Right lobe of liver (tissue), 6 donors: ENCODE measurements around the gene GAN. TPM values are rescaled to one million over a fixed set of nuclear protein-coding genes. Genes with fewer than 3 reads are reported as not detected.
A peak's percentile ranks its signal among the peaks of the same experiment; 100 is the strongest.

Source experiments
- ATAC-seq, 4 donors: fragments of 200-7000 bp; cut with Tn5 transposase; one replicate each; pipeline ENCODE4 v1.9.1; 2020; ENCODE audit warnings: mild to moderate bottlenecking in 4 of 4, moderate library complexity in 4 of 4
- DNase-seq, 3 donors: peaks; one replicate each; pipeline ENCODE4 v3.0.0-alpha.2; 2020
- H3K27ac ChIP-seq, 3 donors: fragments of 200-600 bp; one replicate each; pipeline ENCODE4 v1.8.0; 2022
- H3K27me3 ChIP-seq, 2 donors: fragments of 200-600 bp; one replicate each; pipeline ENCODE4 v1.8.0; 2022
- H3K36me3 ChIP-seq, 4 donors: fragments of 200-600 bp; sonication (generic) in 1 of 4; one replicate each; pipeline versions ENCODE4 v1.5.1 to v1.8.0; 2017 to 2022; ENCODE audit warnings: control low read depth in 1 of 4
- H3K4me1 ChIP-seq, 4 donors: fragments of 200-600 bp; sonication (generic) in 1 of 4; one replicate each; pipeline versions ENCODE4 v1.5.1 to v1.8.0; 2017 to 2022; ENCODE audit warnings: control low read depth in 1 of 4
- H3K4me3 ChIP-seq, 3 donors: fragments of 200-600 bp; one replicate each; pipeline ENCODE4 v1.8.0; 2022
- H3K9me3 ChIP-seq, 4 donors: fragments of 200-600 bp; sonication (generic) in 1 of 4; one replicate each; pipeline versions ENCODE4 v1.5.1 to v1.8.0; 2017 to 2022; ENCODE audit warnings: control low read depth in 1 of 4
- POLR2A ChIP-seq: fragments of 450-650 bp; IDR thresholded peaks from one replicate; pipeline ENCODE4 v1.6.1; 2017; ENCODE audit warnings: antibody characterized with exemption, mild to moderate bottlenecking
- WGBS: methylation state at CpG from one replicate; pipeline ENCODE4 v1.1.6; 2018; ENCODE audit warnings: low coverage, low lambda C conversion rate; ENCODE audit not compliant: insufficient coverage; ENCODE audit errors: missing lambda C conversion rate; 5-methylcytosine and 5-hydroxymethylcytosine counted together
- intact Hi-C, 2 donors: fragments of 100-400 bp; cut with DNase I; formaldehyde crosslinking; loops; one replicate each; pipeline versions ENCODE4 v1.11.2 to v1.14.1; 2022
- total RNA-seq, 6 experiments: library from RNA; depleted of rRNA in 2 of 6; stranded (reverse); fragments of >200 nt in 2 of 6; fragmentation: NEBNext Ultra II Directional in 3 of 6; extraction: Animal tissue kit (Norgen Biotek cat#: 25700) in 3 of 6; gene quantifications; one replicate each; pipeline versions ENCODE4 v1.1.0 to v1.2.4, GENCODE V29; 2016 to 2023
- TF ChIP-seq, protein P1 (sequence below), 4 donors: fragments of 200-600 bp in 3 of 4; fragments of 450-650 bp in 1 of 4; IDR thresholded peaks; one replicate each; pipeline versions ENCODE4 v1.5.1 to v1.8.0; 2016 to 2022; ENCODE audit warnings: antibody characterized with exemption in 4 of 4, mild to moderate bottlenecking in 2 of 4
- donor health status: DM: no; HTN: yes; CAD: no.
- donor health status: DM: no; HTN: no; CAD: no.
- donor health status: DM: no; HTN: no; CAD: no.
- donor health status: DM: no; HTN: yes; CAD: no.
- donor health status: DM: no; HTN: yes; CAD: no.

The GAN gene
- total RNA-seq, 6 experiments from 2014 or later, result 2.2 to 4.1 (median 3.4) TPM

DNA sequence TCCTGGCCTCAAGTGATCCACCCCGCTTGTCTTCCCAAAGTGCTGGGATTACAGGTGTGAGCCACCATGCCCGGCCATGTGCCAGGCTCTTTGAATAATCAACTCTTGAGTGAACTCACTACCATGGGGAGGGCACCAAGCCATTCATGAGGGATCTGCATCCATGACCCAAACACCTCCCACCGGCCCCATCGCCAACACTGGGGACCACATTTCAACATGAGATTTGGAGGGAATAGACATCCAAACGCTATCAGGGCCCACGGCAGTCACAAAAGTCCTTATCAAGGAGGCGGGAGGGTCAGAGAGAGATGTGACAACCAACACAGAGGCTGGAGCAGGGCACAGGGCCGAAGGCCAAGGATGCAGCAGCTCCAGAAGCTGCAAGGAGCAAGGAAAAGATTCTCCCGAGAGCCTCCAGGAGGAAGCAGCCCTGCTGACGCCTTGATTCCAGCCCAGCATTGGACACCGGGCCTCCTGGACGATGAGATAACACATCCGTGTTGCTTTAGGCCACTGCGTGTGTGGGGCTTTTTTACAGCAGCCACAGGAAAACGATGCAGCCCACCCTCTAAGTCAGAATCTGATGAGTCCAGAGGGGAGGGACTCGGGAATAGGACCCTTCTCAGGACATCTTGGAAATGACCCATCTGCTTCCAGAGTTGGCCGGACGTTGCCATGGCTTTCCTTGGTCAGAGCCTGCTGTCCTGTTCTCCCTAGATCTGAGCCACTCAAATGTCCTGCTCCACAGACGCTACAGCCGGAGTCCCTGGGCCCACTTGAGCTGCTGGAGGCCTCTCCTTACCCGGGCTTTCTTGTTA lies 82.5 kb downstream of the GAN start:
- Histone ChIP-seq H3K27ac (no peak overlapping the region), H3K36me3 (no peaks in the 10 kb centered on the region), H3K27me3 (no peaks in the 10 kb centered on the region), H3K4me1 (no peaks in the 10 kb centered on the region), H3K4me3 (no peak overlapping the region), H3K9me3 (no peaks in the 10 kb centered on the region)
- intact Hi-C loops, result no loop called here
- 72% methylated on average over 13 of the region's 21 CpGs for whole genome bisulfite sequencing
- ATAC-seq (peak; percentile 45 to 60 (median 56)), DNase-seq (peak in 2 of 3 donors; percentile 38 to 40)
- TF ChIP-seq POLR2A, result no peak
- TF ChIP-seq, protein P1, sequence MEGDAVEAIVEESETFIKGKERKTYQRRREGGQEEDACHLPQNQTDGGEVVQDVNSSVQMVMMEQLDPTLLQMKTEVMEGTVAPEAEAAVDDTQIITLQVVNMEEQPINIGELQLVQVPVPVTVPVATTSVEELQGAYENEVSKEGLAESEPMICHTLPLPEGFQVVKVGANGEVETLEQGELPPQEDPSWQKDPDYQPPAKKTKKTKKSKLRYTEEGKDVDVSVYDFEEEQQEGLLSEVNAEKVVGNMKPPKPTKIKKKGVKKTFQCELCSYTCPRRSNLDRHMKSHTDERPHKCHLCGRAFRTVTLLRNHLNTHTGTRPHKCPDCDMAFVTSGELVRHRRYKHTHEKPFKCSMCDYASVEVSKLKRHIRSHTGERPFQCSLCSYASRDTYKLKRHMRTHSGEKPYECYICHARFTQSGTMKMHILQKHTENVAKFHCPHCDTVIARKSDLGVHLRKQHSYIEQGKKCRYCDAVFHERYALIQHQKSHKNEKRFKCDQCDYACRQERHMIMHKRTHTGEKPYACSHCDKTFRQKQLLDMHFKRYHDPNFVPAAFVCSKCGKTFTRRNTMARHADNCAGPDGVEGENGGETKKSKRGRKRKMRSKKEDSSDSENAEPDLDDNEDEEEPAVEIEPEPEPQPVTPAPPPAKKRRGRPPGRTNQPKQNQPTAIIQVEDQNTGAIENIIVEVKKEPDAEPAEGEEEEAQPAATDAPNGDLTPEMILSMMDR (IDR thresholded peaks at IDR 0.05), result no peak

DNA sequence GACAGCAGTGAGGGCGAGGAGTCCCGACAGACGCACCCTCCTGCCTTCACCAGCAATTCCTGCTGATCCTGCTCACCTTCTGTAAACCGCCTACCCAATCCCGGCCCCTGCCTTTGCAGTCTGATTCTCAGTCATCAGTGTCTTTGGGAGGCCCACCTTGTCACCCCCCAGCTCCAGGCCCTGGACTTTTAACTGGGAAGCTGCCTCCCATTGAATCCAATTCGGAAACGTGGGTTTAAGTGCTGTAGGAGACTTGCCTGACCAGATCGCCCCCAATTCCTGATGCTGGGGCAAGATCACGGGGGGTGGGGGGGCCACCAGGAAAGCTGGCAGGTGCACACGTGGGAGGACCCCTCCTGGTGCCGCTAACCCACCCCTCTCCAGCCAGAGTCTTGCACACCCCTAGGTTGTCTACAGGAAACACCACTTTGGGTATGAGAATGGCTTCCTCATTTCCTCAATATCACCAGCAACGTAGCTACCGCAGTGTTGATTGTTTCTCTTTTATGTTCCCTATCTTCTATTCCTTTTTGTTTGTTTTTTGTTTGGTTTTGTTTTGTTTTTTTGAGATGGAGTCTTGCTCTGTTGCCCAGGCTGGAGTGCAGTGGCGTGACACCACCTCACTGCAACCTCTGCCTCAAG lies 83.2 kb downstream of the GAN start:
- H3K27me3 ChIP-seq, result no peaks in the 10 kb centered on the region
- H3K9me3 ChIP-seq, result no peaks in the 10 kb centered on the region
- H3K36me3 ChIP-seq, result no peaks in the 10 kb centered on the region
- intact Hi-C loops, result no loop called here
- no peak for ATAC-seq
- no peak for DNase-seq
- H3K27ac ChIP-seq, result no peak overlapping the region
- TF ChIP-seq POLR2A, result no peak
- TF ChIP-seq, protein P1 (IDR thresholded peaks at IDR 0.05), result no peak
- no peaks in the 10 kb centered on the region for H3K4me1 ChIP-seq
- WGBS, result 76% methylated on average over 8 of the region's 14 CpGs
- no peak overlapping the region for H3K4me3 ChIP-seq

DNA sequence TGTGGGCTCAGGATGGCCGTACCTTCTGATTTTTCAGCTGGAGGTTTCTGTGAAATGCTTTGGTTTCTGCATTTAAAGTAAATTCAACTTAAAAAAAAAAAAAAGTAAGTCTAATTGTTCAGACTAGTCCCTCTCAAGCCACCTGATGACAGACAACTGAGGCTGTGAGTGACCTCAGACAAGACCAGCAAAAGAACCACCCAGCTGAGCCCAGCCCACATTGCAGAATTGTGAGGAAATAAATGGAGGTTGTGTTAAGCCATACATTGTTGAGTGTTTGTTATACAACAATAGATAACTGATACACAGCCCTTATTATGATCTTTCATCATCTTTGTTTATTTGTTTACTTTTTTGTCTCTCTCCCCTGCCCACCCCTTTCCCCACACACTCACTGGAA lies 85.1 kb downstream of the GAN start:
- WGBS, result 86% methylated on average over 1 of the region's 1 CpG
- no peaks in the 10 kb centered on the region for H3K36me3 ChIP-seq
- TF ChIP-seq POLR2A, result no peak
- TF ChIP-seq, protein P1 (IDR thresholded peaks at IDR 0.05), result no peak
- H3K9me3 ChIP-seq, result no peaks in the 10 kb centered on the region
- intact Hi-C loops, result no loop called here
- no peaks in the 10 kb centered on the region for H3K27me3 ChIP-seq
- no peak overlapping the region for H3K27ac ChIP-seq
- H3K4me3 ChIP-seq, result no peak overlapping the region
- H3K4me1 ChIP-seq, result no peaks in the 10 kb centered on the region
- no peak for DNase-seq
- no peak for ATAC-seq

DNA sequence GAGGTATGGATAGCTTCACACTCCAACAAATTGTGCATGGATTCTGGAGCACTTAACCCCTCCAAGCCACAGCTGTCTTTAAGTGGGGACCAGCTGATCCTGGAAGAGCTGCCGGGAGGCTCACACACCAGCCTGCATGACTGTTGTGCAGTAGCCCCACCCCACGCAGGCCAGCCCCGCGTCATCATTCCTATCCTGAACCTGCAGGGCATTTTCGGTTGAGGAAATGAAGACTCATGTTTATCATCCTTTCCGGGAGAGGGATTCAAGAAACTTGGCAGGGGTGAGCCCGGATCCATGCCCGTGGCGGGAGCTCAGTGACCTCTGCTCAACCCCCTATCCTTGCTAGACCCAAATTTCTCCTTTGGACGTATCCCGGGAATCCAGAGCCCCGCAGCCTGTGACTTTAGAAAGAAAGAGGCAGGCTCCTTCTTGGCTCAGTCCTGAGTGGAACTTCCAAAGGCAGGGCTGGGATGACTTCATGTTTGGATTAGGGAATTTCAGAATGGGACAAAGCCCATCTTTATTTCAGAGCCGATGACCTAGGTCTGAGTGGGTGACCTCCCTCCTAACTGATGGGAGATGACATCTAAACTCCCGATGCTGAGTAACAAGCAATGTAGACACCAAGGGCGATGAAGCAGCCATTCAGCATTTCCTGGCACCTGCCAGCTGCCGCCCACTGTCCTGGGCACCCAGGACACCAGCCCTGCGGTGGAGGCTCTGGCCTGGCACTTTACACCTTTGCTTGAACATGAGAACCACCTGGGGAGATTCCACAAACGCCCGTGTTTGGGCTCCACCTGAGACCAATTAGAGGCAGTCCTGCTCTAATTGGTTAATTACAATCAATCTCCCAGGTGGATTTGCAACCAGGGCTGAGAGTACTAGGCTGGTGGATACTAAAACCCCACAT lies 86.5 kb downstream of the GAN start:
- intact Hi-C loops, result no loop called here
- Histone ChIP-seq H3K27me3 (no peaks in the 10 kb centered on the region), H3K4me1 (no peaks in the 10 kb centered on the region), H3K9me3 (no peaks in the 10 kb centered on the region), H3K4me3 (no peak overlapping the region), H3K36me3 (no peaks in the 10 kb centered on the region), H3K27ac (no peak overlapping the region)
- no peak for TF ChIP-seq POLR2A
- TF ChIP-seq, protein P1 (IDR thresholded peaks at IDR 0.05), result no peak
- WGBS, result 27% methylated on average over 10 of the region's 19 CpGs
- ATAC-seq (peak; percentile 17 to 55 (median 37)), DNase-seq (peak in 1 of 3 donors; percentile 67)
